Activated CD8-positive, alpha-beta memory T cell treated with anti-CD3 and anti-CD28 coated beads, Interleukin-2, amount 50 U/mL, for 48 hours (primary cell): ENCODE data around the gene ANKRD60.

Experiments
- DNase-seq: peaks from one replicate; pipeline ENCODE4 v3.0.0-alpha.2; 2020

Gene ANKRD60, protein sequence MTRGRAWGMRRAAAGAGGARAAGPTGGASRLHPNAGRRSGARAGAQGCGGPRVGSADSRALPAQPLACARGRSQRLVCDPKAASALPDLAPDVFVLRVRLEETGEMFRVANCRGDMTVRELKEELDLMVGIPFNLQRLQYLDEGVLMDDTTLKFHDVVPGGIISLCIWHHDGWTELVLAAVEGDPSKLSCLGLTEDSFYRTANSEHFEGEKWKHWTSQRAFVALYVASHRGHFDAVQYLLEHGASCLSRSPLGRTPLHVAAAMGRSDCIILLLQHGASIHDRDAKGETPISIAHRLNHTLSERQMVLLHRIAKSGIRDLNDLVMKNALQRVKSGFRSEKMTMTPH

DNA sequence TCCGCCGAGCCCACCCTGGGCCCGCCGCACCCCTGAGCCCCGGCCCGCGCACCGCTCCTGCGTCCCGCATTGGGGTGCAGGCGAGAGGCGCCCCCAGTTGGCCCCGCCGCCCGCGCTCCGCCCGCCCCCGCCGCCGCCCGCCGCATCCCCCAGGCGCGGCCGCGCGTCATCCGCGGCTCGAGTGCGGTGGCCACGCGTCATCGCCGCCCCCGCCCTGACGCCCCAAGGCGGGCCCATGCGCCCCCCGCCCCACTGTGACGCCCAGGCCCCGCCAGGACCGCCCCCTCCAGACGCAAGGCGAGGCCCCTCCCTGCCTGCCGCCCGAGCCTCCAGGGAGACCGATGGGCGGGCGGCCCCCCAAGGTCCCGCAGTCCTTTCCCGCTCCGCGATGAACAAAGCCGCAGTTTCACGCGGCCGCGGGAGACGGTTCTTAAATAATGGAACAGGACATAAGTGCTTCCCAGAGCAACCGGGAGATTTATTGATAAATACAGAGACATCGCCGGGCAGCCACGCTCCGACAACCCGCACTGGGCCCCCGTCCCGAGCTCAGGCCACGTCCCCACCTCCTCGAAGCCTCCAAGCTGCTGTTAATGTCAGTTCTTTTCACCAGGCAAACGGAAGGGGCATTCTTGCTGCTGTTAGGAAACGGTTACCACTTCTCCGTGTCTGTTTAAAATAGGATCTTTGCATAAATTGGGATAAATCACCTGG lies at the start of gene ANKRD60:
Gene ANKRD60 (minus strand): TSS at position 170 of the 714 bp plus-strand sequence. CDS start 0 bp downstream, at position 170.
- DNase-seq, result peak; percentile 68

DNA sequence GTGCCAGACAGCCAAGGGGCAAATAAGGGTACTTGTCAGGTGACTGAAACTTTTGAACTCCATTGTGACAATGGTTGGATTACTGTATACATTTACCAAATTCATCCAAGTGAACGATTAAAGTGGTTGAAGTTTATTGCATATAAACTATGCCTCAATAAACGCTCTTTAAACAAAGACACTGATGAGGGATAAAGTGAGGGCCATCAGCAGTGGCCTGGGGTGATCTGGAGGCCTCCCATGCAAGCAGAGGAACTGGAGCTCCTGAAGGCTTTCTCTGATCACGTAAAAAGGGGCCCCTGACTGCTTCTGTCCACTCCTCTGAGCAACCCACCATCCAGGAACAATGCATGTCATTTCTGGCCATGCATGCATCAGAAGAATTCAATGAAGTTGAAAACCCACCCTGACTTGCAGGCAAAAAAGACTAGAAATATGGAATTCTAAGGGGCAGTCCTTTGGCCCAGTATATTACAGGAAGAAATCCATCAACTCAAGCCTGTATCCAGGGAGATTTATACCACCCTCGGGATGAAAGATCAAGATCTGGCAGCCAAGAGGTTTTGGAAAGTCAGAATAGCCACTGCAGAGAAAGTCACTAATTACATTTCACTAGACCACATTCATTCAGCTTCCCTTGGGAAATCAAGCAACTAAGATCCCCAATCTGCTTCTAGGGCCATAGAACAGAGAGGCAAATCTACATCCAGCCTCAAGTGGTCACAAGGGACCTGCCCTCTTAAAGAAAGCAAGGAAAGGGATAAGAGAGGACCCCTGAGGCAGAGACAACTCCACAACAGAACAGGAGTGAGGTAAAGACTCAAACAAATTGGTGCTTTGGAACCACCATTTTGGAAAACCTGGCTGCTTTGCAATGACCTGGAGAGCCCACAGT lies 49.4 kb upstream of the ANKRD60 start:
- DNase-seq, result no peak

DNA sequence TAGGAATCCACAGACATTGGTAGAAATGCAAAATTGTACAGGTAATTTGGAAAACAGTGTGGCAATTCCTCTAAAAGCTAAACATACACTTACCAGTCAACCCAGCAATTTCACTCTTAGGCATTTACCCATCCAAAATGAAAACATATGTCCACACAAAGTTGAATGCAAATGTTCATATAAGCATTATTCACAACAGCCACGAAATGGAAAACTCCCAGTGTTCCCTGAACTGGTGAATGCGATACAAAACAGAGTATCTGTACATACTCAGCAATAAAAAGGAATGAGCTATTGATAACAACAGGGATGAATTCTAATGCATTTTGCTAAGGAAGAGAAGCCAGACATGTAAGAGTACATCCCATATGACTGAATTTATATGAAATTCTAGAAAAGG lies 48.7 kb upstream of the ANKRD60 start:
- no peak for DNase-seq

DNA sequence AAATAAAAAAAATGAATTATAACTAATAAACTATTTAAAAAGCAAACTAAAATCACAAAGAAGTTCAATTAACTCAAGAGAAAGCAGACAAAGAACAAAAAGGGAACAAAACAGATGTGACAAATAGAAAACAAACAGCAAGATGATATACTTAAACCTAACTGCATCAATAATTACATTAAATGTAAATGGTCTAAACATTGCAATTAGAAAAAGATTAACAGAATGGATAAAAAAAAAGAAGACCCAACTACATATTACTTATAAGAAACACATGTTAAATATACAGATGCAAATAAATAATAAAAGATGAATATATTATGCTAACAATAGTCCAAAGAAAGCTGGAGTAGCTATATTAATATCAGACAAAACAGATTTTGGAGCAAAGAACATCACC lies 45.9 kb upstream of the ANKRD60 start:
- DNase-seq, result no peak

DNA sequence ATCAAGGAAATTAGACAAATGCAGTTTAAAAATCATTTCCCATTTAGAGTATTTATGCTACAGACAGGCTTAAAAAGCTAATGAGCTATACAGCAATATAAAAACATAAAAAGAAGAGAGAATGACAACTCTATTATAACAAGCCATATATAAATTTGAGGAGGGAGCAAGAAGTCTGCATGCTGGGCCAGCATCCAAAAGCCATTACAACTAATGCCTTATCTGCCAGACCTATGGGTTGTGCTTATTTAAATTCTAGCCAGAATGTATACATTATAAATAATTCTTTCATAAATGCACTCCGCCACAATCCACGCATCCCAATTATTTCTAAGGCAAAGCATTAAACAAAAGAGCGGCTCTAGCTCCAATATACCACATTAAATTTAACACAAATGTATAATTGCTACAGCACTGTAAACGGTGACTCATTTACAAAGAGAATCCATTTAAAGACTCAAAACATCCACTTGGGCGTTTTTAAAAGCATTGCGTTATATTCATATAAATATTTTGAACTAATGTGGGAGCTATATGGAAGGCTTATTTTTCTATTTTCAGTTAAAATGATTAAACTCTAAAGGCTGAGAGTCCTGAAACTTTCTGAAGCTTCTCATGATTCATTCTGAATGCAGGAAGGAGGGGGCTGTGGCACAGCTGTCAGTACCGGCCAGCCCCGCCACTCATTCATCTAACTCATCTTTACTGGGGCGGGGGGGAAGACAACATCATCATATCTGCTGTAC lies 43.3 kb upstream of the ANKRD60 start:
- DNase-seq, result peak; percentile 70

DNA sequence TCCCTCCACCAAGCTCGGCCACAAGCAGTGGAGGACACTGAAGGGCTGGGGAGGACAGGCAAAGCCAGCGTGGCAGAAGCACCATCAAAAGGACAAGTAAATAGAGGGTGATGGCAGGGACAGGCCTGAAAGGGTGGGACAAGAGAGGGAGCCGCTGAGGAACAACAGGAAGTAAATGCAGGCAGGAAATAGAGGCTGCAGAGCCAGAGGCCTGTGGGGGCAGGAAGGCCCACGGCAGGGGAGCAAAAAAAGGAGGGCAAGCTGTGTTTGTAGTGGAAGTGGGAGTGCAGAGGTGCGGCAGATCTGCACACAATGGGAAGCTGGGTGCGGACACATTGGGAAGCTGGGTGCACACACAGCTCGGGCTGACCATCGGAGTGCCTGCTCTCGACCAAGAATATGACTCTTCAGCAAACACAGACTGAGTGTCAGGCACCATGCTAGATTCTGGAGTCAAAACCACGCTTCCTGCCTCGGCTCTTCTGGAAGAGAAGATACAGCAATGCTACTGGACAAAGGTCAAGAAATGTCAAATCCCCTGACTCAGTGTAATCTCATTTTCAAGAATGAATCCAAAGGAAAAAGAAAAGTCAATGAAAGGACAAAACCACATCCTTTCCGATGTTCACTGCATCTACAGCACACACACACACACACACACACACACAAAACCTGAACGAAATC lies 40.6 kb upstream of the ANKRD60 start:
- DNase-seq, result no peak

DNA sequence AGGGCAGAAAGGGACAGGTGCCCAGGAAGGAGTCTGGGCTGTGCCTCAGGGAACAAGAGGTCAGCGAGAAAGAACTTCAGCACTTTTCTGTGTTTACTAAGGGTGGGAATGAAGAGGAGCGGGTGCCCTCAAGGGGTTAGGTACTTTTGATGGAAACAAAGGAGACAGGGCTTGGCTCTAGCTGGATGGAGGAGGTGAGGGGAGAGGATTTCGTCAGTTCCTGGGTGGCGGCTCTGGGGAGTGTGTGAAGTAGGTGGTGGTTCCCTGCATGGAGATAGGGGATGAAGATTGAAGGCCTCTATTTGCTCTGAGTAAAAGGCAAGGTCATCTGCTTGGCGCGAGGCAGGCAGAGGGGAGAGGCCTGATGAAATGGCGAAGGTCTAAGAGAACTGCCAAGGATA lies 40.0 kb upstream of the ANKRD60 start:
- no peak for DNase-seq

DNA sequence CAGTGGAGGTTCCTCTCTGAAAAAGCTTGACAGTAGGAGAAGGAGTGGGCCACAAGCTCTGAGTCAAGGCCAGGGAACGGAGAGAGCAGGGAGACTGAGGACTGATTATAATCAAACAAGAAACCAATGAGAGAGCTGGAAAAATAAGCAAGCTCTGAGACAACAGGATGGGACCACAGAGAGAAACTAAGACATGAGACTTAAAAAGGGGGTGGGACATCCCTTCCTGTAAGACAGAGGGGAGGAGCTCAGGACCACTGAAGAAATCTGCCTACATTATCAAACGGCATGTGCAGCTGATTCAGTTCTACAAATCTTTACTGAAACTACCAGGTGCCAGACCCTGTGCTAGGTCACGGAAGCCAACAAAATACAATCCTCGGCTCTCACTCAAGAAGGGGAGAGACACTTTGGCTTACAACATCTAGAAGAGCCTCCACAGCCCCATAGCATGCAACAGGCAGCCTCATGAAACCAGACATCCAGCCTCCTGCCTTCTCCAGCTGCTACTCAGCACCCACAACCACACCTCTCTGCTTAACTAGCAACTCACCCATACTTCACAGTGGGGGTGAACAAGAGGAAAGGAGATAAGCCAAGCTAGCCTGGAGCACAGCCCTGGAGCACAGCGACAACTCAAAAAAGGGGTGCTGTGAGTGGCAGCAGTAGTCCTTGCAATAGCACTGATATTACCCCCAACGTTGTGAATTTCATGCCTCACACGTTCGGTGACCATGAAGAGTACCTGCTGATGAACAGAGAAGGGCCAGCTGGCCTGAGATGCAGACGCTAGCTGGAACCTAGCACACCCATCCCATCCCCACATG lies 39.1 kb upstream of the ANKRD60 start:
- no peak for DNase-seq

DNA sequence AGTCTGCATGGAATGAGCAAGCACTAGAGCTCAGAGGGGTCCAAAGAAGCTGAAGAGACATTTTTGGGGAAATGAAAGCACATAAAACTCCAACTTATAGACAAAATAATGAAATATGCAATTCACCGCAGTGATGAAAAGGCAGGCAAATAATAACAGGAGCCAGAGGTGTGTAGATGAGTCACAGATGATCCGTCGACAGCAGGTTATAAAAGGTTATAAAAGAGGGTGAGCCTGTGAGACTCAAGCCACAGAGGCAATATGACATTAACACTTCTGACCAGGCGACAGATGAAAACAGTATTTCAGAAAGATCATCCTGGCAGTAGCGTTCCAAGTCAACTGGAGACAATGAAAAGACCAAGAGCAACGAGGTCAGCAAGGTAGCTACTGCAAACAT lies 35.8 kb upstream of the ANKRD60 start:
- no peak for DNase-seq

DNA sequence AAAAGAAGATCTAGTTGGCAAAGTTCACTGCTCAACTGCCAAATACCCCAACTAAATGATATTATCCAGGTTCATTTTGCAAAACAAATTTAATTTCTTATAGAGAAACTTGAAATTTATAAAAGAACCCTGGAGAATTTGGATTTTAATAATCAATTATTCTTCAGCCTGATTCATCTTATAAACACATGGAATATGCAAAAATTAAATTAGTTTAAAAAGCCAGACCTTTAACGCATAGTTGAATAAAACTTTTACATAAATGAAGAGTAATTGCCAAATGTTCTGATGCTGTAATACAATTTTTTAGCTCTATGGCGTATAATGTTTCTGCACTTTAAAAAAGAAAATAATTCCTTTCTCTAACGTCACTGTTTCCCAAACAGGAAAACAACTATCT lies 33.2 kb upstream of the ANKRD60 start:
- DNase-seq, result no peak

DNA sequence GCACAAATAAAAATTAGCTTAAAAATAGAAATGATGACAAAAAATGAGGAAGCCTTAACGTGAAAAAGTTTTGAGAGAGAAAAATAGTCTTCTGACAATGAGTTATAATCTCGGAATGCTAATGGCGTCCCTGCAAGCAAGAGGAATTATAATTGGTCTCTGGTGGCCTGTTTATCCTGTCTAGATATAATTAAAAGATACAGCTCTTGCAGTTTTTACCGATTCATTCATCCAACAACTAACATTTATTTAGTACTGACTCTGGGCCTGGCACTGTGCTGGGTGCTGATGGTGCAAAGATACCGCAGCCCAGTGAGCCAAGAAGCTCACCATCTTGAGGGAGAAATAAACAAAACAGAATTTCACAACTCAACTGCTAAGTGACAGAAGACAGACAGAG lies 31.6 kb upstream of the ANKRD60 start:
- no peak for DNase-seq

DNA sequence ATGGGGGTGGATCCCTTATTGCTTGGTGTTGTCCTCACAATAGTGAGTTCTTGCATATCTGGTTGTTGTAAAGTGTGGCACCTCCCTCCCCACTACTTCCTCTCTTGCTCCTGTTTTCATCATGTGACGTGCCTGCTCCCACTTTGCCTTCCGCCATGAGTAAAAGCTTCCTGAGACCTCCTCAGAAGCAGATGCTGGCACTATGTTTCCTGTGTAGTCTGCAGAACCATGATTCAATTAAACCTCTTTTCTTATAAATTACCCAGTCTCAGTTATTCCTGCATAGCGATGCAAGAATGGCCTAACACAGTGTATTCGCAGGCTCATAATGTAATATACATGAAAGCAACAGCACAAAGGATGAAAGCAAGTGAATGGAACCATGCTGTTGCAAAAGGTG lies 28.4 kb upstream of the ANKRD60 start:
- no peak for DNase-seq

DNA sequence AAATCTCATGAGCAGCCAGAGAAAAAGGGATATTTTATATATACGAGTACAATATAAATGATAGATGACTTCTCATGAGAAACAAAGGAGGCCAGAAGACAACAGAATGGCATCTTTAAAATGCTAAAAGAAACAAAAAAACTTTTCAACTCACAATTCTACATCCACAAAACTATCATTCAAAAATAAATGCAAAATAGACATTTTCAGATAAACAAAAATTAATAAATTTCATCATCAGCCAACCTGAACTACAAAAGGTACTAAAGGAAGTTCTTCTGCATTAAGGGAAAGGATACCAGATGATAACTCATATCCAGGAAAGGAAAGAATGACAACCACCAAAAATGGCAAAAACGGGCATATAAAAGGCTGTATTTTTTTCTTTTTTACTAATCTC lies 27.9 kb upstream of the ANKRD60 start:
- DNase-seq, result no peak

DNA sequence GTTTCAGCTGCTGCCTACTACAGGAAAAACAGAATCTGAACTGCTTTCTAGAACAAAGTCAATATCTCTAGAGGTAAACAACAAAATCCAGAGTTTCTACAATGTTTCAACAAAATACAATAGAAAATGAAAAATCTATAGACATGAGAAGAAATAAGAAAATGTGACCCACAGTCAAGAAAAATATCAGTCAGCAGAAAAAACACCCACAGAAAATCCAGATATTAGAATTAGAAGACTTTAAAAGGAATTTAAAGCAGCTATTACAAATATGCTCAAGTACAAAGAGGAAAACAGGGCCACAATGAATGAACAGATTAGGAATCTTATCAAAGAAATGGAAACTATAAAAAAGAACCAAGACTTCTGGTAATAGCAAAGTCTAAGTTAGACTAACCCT lies 26.4 kb upstream of the ANKRD60 start:
- no peak for DNase-seq

DNA sequence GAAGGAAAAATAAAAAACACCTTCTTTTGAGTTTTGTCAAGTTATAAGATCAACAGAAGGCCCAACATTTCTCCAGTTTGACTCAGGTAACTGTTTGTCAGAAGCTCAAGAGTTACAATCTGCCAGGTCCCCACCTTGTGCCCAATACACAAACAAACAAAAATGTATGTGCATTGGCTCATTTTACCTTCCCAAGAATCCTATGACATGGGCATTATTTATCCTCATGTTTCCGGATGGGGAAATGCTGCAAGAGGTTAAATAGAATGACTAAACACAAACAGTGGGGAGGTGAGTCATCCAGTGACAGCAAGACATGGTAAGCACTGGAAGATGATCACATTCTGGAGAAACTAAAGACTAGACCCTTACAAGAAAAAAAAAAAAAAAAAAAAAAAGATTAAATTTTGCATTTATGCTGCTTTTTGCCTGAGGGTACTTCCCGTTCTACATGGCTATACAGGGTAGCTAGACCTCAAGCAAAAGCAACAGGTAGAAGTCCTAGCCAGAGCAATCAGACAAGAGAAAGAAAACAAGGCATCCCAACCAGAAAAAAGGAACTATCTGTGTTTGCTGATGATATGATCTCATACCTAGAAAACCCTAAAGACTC lies 23.6 kb upstream of the ANKRD60 start:
- no peak for DNase-seq

DNA sequence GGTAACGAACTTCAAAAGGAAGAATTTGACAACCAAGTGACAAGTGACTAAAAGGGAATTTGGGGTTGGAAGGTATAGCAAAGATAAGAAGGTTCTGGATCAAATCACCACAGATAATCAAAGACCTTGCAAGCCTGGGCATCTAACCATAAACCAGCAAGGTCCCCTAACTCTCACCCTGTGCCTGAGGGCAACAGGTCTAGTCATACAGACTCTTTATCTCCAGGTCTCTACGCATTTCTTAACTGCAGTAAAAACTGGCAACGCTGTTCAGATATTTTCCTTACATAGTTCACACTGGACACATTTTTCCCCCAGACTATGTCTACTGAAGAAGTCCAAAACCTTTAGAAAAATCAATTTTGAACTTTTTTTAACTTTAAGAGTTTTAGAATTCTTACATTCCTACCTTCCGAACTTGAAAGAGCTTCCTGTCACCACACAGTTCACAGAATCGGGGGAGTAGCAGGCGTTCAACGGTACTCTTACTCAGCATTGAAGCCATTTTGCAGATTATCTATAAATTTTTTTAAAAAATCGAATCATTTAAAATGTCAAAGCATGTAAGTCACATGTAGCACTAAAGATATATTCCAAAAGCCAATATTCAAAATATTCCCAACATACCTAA lies 23.0 kb upstream of the ANKRD60 start:
- no peak for DNase-seq

DNA sequence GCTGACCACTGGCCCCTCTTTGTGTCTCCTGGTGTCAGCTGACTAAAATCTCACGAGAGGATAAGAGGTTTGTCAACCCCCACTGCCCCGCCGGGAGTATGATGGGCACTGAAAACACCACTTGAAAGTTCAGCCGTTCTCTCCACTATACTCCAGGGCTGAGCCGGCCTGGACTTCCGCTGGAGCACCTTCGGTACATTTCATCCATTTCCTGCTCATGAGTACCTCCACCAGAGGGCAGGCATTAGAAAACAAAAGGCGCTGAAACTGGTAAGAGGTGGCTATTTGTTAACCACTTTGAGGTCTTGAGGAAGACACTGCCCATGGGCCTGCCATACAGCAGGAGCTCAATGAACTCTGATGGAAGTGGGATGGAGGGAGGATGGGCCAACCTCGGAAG lies 17.9 kb upstream of the ANKRD60 start:
- no peak for DNase-seq

DNA sequence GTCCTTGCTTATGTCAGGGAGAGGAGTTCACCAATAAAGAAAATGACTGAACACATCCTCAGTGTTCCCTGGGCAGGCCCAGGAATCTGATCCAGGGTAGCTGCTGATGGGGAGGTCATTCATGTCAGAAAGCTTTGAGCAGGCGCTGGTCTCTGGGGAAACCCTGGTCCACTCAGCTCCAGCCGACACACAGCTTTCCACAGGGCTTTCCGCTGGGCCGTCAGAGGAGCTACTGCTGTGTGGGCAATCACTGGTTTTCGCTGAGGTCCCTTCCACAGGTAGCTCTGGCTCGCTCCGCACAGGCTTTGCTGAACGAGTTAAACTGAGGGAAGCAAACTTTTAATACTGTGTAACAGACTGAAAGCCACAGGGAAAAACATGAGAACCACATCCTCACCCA lies 17.5 kb upstream of the ANKRD60 start:
- DNase-seq, result no peak

DNA sequence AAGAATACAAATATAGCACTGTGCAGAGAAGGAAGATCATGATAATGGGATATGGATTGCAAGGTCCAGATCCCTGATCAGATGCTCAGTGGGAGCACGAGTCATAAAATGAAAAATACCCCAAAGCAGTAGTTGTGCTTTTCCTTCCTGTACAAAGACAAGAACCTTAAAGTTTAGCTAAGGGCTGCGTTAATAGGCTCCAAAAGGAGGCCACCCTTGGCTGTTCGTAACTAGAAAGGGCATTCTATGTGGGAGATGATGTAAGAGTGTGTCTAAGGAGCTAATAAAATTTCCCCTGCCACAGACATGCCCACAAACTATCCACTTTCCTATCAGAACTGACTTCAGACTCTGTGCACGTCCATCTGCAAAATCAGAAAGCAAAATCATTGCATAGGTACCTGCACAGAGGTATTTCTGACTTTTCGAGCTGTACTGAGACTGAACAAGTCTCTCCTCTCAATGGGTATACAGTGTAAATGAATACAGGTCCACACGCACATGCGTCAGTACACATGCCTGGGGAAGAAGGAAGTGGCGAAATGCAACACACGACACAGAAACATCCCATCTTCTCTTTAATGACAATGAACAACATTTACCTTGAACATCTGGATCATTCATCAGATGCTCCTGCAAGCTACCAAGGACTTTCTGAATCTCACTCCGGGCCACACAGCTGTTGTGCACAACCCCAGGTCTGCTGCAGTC lies 16.9 kb upstream of the ANKRD60 start:
- DNase-seq, result no peak
